Measurements from ENCODE around the gene CEP112. TPM values are rescaled to one million over a fixed set of nuclear protein-coding genes. Genes with fewer than 3 reads are reported as not detected.
A peak's percentile ranks its signal among the peaks of the same experiment; 100 is the strongest.

Gene CEP112
- total RNA-seq, 2 donors from 2014 or later, result 5.0 to 8.6 TPM

GRCh38 chr17:65916425-65916824 lies 275.5 kb downstream of the CEP112 start:
- Mint-ChIP-seq H3K4me1 (ENCODE audit: low read depth) (peaks cover 27% of the 10 kb centered on the region), H3K9me3 (peaks cover 2 to 11% of the 10 kb centered on the region in 2 donors), H3K36me3 (ENCODE audit: insufficient read depth in 2 of 2) (peaks cover 5 to 14% of the 10 kb centered on the region in 2 donors), H3K4me3 (no peak overlapping the region), H3K27me3 (ENCODE audit: low read depth) (no peaks in the 10 kb centered on the region), H3K27ac (no peak overlapping the region)
- no peak for DNase-seq
- ATAC-seq (replicated peaks in 1 of 2), result no peak

- DNase-seq, result peak; percentile 21 to 25
- Mint-ChIP-seq H3K27ac (peak overlapping the region; percentile 77), H3K27me3 (ENCODE audit: low read depth) (no peaks in the 10 kb centered on the region), H3K4me3 (peak overlapping the region; percentile 48 to 64), H3K36me3 (ENCODE audit: insufficient read depth in 2 of 2) (peaks cover 13 to 23% of the 10 kb centered on the region in 2 donors), H3K4me1 (ENCODE audit: low read depth) (peaks cover 19% of the 10 kb centered on the region), H3K9me3 (peaks cover 9 to 21% of the 10 kb centered on the region in 2 donors)
- ATAC-seq (replicated peaks in 1 of 2), result peak; percentile 89 to 95
These were observed 277.1 kb downstream of the CEP112 start for GRCh38 chr17:65914784-65915342.

- DNase-seq, result no peak
- no peaks in the 10 kb centered on the region for H3K27me3 Mint-ChIP-seq (ENCODE audit: low read depth)
- peaks cover 13 to 27% of the 10 kb centered on the region in 2 donors for H3K36me3 Mint-ChIP-seq (ENCODE audit: insufficient read depth in 2 of 2)
These were observed 278.5 kb downstream of the CEP112 start for GRCh38 chr17:65913326-65913850.

GRCh38 chr17:65910836-65911235 lies 281.1 kb downstream of the CEP112 start:
- Mint-ChIP-seq H3K9me3 (peaks cover 9 to 23% of the 10 kb centered on the region in 2 donors), H3K27ac (no peak overlapping the region), H3K27me3 (ENCODE audit: low read depth) (no peaks in the 10 kb centered on the region), H3K4me3 (no peak overlapping the region), H3K36me3 (ENCODE audit: insufficient read depth in 2 of 2) (peaks cover 11 to 26% of the 10 kb centered on the region in 2 donors), H3K4me1 (ENCODE audit: low read depth) (peaks cover 17% of the 10 kb centered on the region)
- no peak for ATAC-seq (replicated peaks in 1 of 2)
- no peak for DNase-seq

More at GRCh38 chr17:65913326-65913850, 278.5 kb downstream of the CEP112 start:
- Mint-ChIP-seq H3K27ac (no peak overlapping the region), H3K9me3 (peaks cover 9 to 24% of the 10 kb centered on the region in 2 donors), H3K4me1 (ENCODE audit: low read depth) (peaks cover 19% of the 10 kb centered on the region), H3K4me3 (no peak overlapping the region)
- no peak for ATAC-seq (replicated peaks in 1 of 2)

GRCh38 chr17:65902831-65903522 lies 289.0 kb downstream of the CEP112 start:
- ATAC-seq (replicated peaks in 1 of 2), result no peak
- Mint-ChIP-seq H3K27ac (no peak overlapping the region), H3K9me3 (no peaks in the 10 kb centered on the region), H3K36me3 (ENCODE audit: insufficient read depth in 2 of 2) (no peaks in the 10 kb centered on the region), H3K27me3 (ENCODE audit: low read depth) (no peaks in the 10 kb centered on the region), H3K4me3 (no peak overlapping the region), H3K4me1 (ENCODE audit: low read depth) (no peaks in the 10 kb centered on the region)
- DNase-seq, result no peak

- DNase-seq (no peak), ATAC-seq (replicated peaks in 1 of 2) (no peak)
- Mint-ChIP-seq H3K4me3 (no peak overlapping the region), H3K27me3 (ENCODE audit: low read depth) (no peaks in the 10 kb centered on the region), H3K4me1 (ENCODE audit: low read depth) (no peaks in the 10 kb centered on the region), H3K36me3 (ENCODE audit: insufficient read depth in 2 of 2) (no peaks in the 10 kb centered on the region), H3K27ac (no peak overlapping the region), H3K9me3 (no peaks in the 10 kb centered on the region)
These were observed 289.8 kb downstream of the CEP112 start for GRCh38 chr17:65902155-65902554.

- ATAC-seq (replicated peaks in 1 of 2) (no peak), DNase-seq (no peak)
- H3K27me3 Mint-ChIP-seq (ENCODE audit: low read depth), result no peaks in the 10 kb centered on the region
- H3K9me3 Mint-ChIP-seq, result no peaks in the 10 kb centered on the region
- no peak overlapping the region for H3K4me3 Mint-ChIP-seq
- H3K4me1 Mint-ChIP-seq (ENCODE audit: low read depth), result no peaks in the 10 kb centered on the region
- no peak overlapping the region for H3K27ac Mint-ChIP-seq
- no peaks in the 10 kb centered on the region for H3K36me3 Mint-ChIP-seq (ENCODE audit: insufficient read depth in 2 of 2)
These were observed 290.5 kb downstream of the CEP112 start for GRCh38 chr17:65901394-65901793.

GRCh38 chr17:65900216-65900615 lies 291.7 kb downstream of the CEP112 start:
- H3K9me3 Mint-ChIP-seq, result no peaks in the 10 kb centered on the region
- no peak for DNase-seq
- no peaks in the 10 kb centered on the region for H3K36me3 Mint-ChIP-seq (ENCODE audit: insufficient read depth in 2 of 2)
- H3K4me1 Mint-ChIP-seq (ENCODE audit: low read depth), result no peaks in the 10 kb centered on the region
- no peak overlapping the region for H3K4me3 Mint-ChIP-seq
- no peak for ATAC-seq (replicated peaks in 1 of 2)
- H3K27me3 Mint-ChIP-seq (ENCODE audit: low read depth), result no peaks in the 10 kb centered on the region
- H3K27ac Mint-ChIP-seq, result no peak overlapping the region

- ATAC-seq (replicated peaks in 1 of 2) (no peak), DNase-seq (no peak)
- Mint-ChIP-seq H3K27ac (no peak overlapping the region), H3K9me3 (no peaks in the 10 kb centered on the region), H3K27me3 (ENCODE audit: low read depth) (no peaks in the 10 kb centered on the region), H3K36me3 (ENCODE audit: insufficient read depth in 2 of 2) (no peaks in the 10 kb centered on the region), H3K4me3 (no peak overlapping the region), H3K4me1 (ENCODE audit: low read depth) (no peaks in the 10 kb centered on the region)
These were observed 293.3 kb downstream of the CEP112 start for GRCh38 chr17:65898651-65899050.

GRCh38 chr17:65896889-65897288 lies 295.0 kb downstream of the CEP112 start:
- Mint-ChIP-seq H3K9me3 (no peaks in the 10 kb centered on the region), H3K27ac (no peak overlapping the region), H3K4me3 (no peak overlapping the region), H3K27me3 (ENCODE audit: low read depth) (no peaks in the 10 kb centered on the region), H3K4me1 (ENCODE audit: low read depth) (no peaks in the 10 kb centered on the region), H3K36me3 (ENCODE audit: insufficient read depth in 2 of 2) (no peaks in the 10 kb centered on the region)
- DNase-seq (no peak), ATAC-seq (replicated peaks in 1 of 2) (no peak)

- ATAC-seq (replicated peaks in 1 of 2) (no peak), DNase-seq (no peak)
- H3K9me3 Mint-ChIP-seq, result no peaks in the 10 kb centered on the region
- H3K4me1 Mint-ChIP-seq (ENCODE audit: low read depth), result no peaks in the 10 kb centered on the region
- no peaks in the 10 kb centered on the region for H3K36me3 Mint-ChIP-seq (ENCODE audit: insufficient read depth in 2 of 2)
- H3K27ac Mint-ChIP-seq, result no peak overlapping the region
- no peaks in the 10 kb centered on the region for H3K27me3 Mint-ChIP-seq (ENCODE audit: low read depth)
- H3K4me3 Mint-ChIP-seq, result no peak overlapping the region
These were observed 296.0 kb downstream of the CEP112 start for GRCh38 chr17:65895969-65896368.

GRCh38 chr17:65893692-65894279 lies 298.1 kb downstream of the CEP112 start:
- H3K4me3 Mint-ChIP-seq, result no peak overlapping the region
- H3K36me3 Mint-ChIP-seq (ENCODE audit: insufficient read depth in 2 of 2), result no peaks in the 10 kb centered on the region
- no peak overlapping the region for H3K27ac Mint-ChIP-seq
- no peaks in the 10 kb centered on the region for H3K27me3 Mint-ChIP-seq (ENCODE audit: low read depth)
- ATAC-seq (replicated peaks in 1 of 2) (no peak), DNase-seq (no peak)
- no peaks in the 10 kb centered on the region for H3K4me1 Mint-ChIP-seq (ENCODE audit: low read depth)
- no peaks in the 10 kb centered on the region for H3K9me3 Mint-ChIP-seq

- ATAC-seq (replicated peaks in 1 of 2) (no peak), DNase-seq (no peak)
- H3K9me3 Mint-ChIP-seq, result no peaks in the 10 kb centered on the region
- no peaks in the 10 kb centered on the region for H3K27me3 Mint-ChIP-seq (ENCODE audit: low read depth)
- no peaks in the 10 kb centered on the region for H3K36me3 Mint-ChIP-seq (ENCODE audit: insufficient read depth in 2 of 2)
- H3K4me3 Mint-ChIP-seq, result no peak overlapping the region
- H3K4me1 Mint-ChIP-seq (ENCODE audit: low read depth), result no peaks in the 10 kb centered on the region
- H3K27ac Mint-ChIP-seq, result no peak overlapping the region
These were observed 299.0 kb downstream of the CEP112 start for GRCh38 chr17:65892912-65893377.
